ENCODE measurements around the gene IDH2.

Gene IDH2

DNA sequence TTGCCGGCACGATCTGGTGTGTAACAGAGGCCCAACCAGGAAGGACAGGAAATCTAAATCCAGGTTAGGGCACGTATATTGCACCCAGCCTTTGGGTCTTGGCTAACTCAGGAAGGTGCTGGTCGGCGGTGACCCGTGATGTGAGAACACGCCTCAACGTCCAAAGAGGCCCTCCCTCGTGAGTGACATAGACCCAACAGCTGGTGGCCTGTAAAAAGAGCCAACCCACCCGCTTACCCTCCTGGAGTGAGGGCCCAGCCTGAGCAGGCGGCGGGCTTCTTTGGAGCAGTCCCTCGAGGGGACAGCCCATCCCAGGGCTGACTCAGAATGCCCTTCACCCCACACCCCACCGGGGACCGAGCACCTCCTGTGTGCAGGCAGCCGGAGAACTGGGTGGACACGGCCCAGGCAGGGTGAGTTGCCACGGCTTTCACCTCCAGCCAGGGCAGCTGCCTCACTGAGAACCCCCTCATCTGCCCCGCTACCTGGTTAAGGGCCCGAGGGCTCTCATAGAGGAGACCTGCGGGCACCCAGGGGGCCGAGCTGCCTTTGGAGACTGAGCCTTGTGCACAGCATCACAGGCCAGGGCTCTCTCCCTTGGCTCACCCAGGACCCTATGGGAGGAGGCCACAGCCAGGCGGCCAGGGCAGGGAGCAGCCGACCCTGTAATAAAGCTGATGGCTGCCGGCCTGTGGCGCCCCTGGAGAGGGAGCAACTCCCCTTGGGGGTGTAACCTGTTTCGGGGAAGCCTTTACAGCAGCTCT is 59.3 kb downstream of the IDH2 start:
- no peak for DNase-seq

DNA sequence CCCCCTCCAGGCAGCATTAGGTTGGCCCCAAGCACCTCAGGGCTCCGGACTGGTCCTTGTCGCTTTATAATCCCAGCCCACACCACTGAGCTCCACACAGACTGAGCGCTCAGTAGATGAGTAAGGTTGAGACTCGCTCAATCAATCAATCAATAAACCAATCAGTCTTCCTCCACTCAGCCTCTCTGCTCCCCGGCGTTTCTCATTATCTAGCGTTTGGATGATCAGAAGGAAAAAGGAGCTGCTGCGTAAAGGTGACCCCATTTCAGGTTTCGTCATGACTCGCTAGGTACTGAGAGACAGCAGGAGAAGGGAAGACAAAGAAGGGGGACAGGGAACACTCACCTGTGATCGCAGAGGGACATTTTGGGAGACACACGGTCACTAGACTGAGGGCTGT is 59.9 kb downstream of the IDH2 start:
- no peak for DNase-seq

DNA sequence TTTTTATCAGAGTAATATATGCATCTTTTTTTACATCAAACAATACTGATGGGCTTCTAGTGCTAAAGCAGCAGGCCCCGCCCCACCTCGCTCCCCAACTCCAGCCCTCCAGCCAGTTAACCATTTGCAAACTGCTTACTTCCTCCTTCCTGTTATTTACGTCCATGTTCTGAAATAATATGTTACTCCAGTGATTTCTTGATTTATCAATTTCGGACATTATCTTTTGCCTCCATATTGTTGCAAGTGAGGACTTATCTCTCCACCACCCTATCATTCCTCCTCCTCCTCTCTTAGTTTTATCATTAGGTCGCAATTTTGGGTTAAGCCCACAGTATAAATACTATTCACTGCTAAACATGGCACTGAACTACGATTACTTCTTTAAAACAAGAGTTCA is 61.6 kb downstream of the IDH2 start:
- DNase-seq, result no peak

DNA sequence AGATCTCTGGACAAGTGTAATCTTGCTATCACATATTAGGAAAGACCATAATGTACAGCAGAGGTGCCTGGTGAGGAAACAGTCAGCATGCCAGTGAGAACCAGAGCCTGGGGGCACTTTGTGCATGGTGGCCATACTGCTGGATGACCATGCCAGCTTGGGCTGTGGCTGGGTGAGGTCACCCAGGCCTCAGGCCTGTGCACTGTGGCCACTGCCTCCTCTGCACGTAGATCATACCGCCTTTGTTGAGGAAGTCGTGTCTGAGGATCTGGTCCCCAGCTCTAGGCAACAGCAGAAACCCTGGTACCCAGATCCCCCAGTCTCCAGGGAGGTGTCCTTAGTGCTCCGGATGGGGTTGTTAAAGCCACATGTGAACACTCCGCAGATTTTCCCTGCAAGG is 62.3 kb downstream of the IDH2 start:
- no peak for DNase-seq

DNA sequence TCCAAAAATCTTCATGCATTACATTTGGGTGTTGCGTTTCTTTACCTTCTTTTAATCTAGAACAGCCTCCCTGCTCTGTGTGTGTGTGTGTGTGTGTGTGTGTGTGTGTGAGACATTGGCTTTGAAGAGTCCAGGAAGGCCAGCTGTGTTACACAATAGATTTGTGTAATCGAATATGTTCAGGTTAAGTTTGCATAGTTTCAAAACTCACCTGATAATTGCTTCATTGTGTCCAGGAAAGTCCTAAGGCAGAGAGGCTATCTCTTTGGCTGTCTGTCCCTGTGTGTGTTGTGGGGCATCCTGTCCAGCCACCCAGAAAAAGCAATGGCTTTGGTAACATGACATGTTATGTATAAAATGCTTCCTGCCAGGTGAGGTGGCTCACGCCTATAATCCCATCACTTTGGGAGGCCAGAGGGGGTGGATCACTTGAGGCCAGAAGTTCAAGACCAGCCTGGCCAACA is 63.6 kb downstream of the IDH2 start:
- DNase-seq, result no peak

DNA sequence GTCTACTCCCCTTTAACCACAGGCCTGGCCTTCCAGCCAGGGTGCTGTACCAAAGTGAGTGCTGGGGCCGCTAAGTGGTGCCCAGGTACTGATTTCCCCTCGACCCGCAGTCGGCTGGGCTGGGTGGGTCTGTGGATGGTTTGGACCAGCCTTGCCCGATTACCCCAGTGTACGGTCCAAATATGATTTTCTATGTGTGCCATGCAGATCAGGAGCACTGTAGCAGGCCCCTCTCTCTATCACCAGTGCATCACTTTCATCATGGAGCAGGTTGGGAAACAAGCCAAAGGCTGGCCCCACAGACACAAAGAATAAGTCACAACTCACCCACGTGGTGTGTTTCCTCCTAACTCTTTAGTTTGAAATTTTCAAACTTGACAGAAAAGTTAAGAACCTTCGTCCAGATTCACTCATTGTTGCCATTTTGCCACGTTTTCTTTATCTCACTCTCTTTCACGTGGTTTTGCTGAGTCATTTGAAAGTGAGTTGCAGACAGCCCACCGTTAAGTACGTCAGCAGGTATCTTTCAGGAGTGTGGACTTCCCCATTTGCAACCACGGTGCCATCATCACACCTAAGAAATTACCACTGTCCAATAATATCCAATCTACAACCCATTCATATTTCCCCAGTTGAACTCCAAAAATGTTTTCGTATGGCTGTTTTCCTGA is 64.2 kb downstream of the IDH2 start:
- peak; percentile 37 for DNase-seq

DNA sequence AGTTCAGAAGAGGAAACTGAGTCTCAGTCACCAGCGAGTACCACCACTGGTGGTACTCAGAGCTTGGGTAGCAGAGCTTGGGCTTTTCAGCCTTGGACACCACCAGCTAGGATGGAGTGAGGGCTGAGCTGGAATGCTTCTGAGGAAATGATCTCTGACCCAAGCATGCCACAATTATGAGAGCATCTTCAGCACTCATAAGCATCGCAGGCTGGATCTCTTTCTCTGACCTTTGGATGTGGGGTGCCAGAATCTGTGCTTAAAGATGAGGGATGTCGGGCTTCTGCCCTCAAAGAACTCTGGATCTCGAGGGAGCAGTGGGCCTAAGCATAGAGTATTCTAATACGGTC is 64.8 kb downstream of the IDH2 start:
- no peak for DNase-seq

DNA sequence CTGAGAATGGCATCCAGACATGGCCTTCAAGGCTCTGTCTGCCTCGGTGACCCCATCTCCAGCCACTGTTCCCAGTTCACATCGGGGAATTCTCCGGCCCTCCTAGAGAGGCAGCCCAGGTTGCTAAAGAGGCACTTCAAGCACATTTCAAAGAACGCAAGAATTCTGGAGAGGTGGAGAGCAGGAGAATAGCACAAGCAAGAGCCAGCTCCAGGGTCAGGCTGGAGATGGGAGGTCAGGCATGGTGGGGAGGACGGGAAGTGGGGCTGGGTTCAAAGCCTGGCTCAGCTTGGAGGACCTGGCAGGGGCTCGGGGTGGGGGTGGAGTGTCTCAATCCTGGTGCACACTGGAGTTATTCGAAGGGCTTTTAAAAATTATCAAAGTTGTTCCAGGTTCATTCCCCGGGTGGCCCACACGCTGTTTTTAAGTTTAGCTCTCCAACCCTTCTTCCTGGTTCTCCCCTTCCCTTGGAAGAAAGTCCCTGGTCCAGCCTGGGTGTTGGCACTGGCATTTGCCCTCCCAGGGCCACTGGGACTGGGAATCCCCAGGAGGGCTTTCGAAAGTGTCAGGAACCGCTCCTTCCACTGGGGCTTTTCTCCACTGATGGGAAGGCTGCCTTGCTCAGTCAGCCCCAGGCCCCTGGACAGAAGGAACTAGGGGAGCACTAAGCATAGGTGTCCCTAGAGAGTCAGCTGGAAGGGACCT is 65.3 kb downstream of the IDH2 start:
- DNase-seq, result no peak

DNA sequence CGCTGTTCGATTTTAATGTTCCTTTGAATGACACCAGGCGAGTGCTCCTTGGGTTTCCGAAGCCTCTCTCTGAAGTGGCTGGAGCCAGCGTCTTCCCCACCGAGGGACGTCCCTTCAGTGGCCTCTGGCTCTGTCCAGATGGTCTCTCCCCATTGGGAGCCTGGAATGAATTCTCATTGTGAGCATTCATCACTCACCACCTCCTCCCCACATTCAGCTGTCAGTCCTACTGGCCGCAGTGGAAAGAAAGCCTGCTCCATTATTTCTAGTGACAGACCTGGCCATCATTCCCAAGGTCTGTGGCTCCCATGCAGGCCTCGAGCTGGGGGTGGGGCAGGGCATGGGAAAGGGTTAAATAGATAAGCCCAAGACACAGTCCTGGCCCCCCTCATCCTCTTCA is 65.9 kb downstream of the IDH2 start:
- no peak for DNase-seq

DNA sequence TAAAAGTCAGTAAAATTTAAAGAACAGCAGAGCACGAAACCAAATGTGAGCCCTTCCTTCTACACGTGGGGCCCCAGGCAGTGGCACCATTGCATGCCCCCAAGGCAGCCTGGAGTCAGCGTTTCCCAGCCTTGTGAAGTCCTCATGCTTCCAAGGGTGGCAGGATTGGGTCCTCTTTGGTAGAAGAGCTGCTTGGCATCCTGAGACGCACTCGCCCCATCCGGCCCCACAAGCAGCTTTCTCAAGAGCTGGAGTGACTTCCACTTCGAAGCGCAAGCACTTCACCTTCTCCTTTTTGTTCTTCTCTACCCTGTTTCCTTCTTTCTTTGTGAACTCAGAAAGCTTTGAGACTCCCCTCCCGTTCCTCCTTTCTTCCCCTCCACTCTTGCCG is 66.4 kb downstream of the IDH2 start:
- no peak for DNase-seq

DNA sequence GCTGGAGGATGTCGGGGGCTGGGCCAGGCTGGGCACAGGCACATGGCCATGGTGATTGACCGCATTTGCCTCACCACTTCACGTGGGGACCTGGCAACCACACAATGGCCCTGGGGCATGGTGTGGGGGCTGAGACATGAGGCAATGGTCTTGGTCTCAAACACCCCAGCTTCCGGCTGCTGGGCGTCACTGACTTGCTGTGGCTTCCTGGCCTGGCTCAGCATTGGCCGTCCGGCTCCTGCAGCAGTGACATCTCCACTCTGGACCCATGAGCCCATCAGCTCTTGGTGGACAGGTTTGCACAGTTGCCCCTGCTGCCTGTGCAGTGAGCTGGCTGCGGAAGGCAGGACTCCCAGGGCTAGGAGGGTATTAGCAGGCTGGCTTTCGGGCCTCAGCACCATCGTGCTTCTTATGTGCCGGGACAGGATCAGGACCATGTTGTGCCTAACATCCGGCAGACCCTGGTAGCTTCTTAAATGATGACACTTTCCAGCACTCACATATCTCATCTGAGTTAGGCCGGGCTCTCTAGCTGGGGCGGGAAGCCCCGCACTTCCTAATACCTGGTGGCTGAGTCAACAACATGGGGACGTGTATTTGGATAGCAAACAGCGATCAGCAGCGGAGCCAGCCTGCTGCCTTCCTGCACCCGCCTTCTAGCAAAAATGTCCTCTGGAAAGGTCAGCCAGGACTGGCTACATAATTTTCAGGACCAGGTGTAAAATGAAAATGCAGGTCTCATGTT is 67.0 kb downstream of the IDH2 start:
- DNase-seq, result peak; percentile 24

DNA sequence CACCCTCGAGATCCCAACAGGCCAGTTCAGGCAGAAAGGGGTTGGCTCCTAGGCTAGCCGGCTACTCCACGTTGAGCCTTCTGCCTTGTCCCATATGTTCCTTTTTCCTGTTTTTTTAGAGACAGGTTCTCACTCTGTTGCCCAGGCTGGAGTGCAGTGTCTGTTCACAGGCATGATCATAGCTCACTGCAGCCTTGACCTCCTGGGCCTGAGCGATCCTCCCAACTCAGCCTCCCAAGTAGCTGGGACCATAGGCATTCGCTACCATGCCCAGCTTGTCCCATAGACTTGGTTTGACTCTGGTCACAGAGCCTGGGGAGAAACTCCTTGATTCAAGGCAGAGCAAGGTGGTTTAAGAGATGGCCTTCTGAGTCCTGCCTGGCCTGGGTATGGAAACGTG is 68.8 kb downstream of the IDH2 start:
- DNase-seq, result no peak

All from CD4-positive, alpha-beta T cell treated with Interleukin-12 subunit alpha and Interleukin-12 subunit beta, for 1 hour (primary cell).